RPMI7951 (cell line): ENCODE measurements around the gene TRAF3. TPM values are rescaled to one million over a fixed set of nuclear protein-coding genes. Genes with fewer than 3 reads are reported as not detected.
"Not testable (repeated sequence)": the region's sequence is repeated elsewhere in the genome, so short reads cannot be mapped to it uniquely, and the experiment has no call there.

ENCODE experiments used
- DNase-seq: peaks from one replicate; pipeline ENCODE4 v3.0.0-alpha.2; 2012; ENCODE audit warnings: low read depth
- total RNA-seq: library from RNA; depleted of rRNA; stranded (reverse); fragments of >200 nt; shearing (Covaris generic); gene quantifications from 2 replicates; pipeline ENCODE4 v1.2.3, GENCODE V29; 2014

Gene TRAF3
- total RNA-seq, 1 experiment from 2014 or later: 15.7 TPM

GRCh38 chr14:102891556-102891955, 114.3 kb downstream of the TRAF3 start:
- peak; percentile 2 for DNase-seq

- DNase-seq: no peak
Measured at GRCh38 chr14:102892651-102893050, 115.4 kb downstream of the TRAF3 start.

DNA sequence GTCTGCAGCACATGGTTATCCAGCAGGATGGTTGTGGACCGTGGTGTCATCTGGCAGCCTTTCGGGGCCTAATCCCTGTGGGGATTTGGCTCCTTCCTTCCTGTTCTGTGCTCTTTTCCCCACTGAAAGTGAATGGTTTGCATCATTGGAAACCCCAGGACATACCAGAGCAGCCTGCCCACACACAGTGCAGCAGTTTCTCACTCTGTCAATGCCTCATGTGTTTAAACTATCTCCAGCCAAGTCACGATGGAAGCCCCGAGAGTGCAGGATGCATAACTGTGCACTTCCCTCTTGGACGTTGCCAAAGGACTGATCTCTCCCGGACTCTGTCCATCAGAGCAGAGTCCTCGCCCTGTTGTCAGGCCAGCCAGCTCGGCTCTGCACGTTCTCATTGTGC, 116.2 kb downstream of the TRAF3 start:
- no peak for DNase-seq

DNA sequence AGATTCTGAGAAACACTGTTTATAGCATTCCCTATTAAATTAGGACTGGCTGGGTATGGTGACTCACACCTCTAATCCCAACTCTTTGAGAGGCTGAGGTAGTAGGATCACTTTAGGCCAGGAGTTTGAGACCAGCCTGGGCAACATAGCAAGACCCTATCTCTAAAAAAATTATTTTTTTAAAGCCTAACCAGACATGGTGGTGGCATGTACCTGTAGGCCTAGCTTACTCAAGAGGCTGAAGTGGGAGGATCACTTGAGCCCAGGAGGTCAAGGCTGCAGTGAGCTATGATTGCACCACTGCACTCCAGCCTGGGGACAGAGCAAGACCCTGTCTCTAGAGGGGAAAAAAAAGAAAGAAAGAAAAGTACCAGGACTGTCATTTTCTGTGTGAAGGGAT, 119.5 kb downstream of the TRAF3 start:
- DNase-seq: not testable (repeated sequence)

DNA sequence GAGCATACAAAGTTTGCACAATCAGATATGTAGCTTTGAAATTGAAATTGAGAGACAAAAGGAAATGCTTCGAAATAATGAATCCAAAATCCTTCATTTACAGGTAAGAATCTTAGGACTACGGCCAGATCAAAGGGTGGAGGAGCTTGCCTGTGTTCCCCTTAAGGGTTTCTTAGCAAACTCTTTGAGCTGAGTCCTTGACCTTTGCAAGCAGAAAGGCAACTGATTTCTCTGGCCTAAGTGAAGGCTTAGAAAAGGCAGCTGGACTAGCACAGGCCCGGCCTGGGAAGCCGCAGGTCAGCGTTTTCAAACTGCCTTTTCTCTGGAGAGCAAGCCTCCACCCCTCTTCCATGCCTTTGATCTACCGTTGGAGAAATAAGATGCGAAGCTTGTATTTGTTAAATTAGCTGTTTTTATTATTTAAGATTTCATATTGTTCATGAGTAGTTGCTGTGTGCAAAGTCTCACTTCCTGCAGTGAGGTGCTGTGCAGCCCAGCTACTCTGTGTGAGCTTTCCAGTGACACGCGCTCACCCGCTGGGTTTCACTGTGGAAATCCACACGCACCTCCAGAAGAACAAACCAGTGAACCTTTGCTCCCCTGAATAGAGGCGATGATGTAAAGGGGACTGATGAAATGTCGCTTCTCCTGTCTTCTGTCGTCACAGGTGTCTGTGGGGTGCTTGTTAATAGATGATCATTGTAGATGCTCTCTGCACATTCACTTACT, 120.2 kb downstream of the TRAF3 start:
- no peak for DNase-seq

GRCh38 chr14:102898298-102898697, 121.0 kb downstream of the TRAF3 start:
- no peak for DNase-seq

DNA sequence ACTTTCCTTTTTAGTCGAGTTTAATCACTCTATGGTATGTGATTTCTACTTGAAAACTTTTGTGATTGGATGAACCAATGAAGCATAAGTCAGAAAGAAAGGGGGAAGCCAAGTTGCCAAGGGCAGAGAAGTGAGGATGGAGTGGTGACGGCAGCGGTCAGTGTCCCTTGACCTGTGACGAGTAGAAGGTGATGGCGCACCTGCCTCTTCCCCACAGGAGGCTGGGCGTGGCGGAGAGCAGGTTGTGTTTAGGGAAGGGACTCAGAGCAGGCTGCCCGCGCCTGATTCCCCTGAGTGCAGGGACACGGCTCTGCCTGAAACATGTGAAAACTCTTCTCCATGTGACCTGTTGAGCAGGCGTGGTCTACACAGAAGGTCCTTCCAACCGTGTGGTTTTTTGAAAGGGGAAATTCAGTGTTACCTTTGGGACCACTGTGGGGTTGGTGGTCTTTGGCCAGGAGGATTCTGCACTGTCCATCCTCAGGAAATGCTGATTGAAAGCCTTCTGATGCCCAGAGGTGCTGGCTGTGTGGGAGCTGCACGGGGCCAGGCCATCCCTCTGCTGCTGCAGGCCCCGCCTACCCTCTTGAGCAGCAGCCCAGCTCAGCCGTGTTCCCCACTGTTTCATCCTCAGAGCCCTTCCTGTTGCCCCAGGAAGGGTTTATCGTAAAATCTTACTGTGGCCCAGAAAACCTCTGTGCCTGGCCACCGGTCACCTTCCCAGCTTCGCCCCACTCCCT, 121.7 kb downstream of the TRAF3 start:
- DNase-seq: no peak

GRCh38 chr14:102899516-102899900, 122.3 kb downstream of the TRAF3 start:
- DNase-seq: no peak

DNA sequence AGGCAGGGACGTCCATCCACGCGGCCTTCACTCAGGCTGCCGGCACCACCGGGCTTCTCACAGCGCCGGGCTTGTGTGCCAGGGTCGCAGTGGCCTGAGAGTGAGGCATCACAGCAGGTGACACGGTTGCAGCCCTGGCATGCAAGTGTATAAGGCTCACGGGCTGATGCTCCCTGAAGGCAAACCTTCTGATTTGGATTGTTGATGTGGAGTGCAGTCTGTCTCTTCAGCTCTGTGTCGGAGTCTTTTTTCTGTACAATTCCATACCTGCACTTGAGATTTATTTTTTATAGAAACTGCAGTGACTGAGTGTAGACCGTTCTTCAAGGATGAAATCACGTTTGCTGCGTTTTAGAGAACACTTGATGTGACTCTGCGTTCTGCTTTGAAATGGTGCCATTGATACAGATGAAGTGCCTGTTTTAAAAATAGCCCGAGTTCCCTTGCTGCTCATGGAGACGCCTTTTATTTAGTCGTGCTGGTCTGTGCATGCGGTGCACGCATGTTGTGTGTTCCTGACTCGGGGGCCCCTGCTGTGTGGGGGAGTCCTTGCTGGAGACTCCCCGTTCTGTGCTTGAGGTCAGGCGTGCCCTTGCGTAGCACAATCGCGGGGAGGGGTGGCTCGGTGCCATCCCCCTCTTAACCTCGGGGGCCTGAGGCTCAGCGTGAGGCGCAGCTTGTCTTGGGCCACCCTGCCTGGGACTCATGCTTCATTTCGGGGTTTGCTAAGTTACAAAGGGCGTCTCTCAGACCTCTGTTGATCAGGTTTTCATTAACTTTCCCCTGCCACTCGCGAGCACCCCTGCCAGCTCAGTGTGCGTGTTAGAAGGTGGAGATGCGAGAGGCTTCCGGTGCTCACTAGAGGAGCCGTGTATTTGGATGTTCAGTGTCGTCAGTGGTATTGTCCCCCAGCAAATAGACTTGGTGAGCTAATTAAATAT, 123.7 kb downstream of the TRAF3 start:
- no peak for DNase-seq

DNA sequence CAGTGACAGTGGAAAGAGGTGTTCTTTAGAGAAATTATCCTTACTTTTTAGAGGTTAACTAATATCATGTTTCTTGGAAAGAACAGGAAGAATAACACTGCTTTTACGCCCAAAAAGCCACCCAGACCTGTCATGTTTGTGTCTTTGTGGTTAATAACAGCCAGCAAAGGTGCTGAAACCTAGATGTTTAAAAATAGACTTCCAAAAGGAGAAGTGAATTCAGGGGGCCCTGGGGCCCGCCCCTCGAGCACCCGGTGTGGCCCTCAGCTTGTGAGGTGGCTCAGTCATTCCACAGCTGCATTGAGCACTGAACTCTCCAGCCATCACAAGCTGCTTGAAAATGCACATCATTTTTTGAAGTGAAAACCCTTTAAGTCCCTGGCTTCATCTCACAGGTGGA, 124.4 kb downstream of the TRAF3 start:
- no peak for DNase-seq

GRCh38 chr14:102902086-102902485, 124.8 kb downstream of the TRAF3 start:
- no peak for DNase-seq

- no peak for DNase-seq
Measured at GRCh38 chr14:102902523-102903247, 125.4 kb downstream of the TRAF3 start.

DNA sequence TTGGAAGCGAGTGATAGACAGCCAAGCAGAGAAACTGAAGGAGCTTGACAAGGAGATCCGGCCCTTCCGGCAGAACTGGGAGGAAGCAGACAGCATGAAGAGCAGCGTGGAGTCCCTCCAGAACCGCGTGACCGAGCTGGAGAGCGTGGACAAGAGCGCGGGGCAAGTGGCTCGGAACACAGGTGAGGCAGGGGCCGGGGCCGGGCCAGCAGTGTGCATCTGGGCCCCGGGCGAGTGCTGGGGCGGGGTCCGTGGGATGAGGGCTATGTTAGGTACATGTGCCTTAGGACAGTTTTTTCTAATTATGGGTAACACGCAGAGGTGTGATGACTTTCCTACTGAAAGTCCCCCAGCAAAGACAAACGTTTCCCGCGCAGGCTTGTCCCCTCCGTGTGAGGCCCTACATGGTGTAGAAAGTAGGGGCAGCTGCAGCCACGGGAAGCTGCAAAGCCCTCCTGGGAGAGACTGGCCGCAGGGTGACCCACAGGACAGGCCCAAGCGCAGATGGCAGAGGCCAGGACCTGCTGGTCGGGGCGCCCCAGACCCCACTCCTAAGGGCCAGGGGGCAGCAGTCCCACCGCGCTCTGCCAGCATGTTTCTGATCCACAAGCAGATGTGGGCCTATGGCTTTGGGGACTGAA, 126.1 kb downstream of the TRAF3 start:
- DNase-seq: no peak

- DNase-seq: no peak
Measured at GRCh38 chr14:102903889-102904512, 126.8 kb downstream of the TRAF3 start.

- DNase-seq: no peak
Measured at GRCh38 chr14:102905116-102906108, 128.2 kb downstream of the TRAF3 start.

DNA sequence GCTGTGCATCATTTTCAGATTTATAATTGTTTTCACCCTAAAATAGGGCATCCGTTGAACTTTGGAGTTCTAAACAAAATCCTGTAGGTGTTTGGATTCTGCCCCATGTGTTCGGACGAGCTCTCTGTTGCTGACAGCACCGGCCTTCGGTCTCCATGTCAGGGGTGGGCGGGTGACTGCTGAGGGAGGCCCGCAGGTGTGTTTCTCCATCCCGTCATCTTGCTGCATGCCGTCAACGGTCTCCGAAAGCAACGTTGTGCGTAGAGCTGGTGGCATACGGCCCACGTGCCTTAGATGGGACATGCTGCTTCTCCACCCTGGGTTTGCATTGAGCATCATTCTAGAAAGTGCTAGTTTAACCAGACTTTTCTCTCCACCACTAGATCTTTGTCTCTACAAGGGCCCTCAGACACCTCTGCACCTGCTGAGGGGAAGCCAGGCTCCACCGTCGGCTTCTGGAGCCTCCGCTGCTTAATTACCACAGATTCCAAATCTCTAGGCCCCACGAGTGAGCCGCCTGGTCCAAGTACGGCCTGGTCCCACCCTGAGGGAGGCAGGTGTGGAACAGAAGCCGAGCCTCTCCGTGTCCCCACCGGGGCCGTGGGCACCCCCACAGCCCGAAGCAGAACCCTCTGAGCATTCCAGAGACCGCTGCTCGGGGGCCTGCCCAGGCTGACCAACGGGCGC, 129.5 kb downstream of the TRAF3 start:
- no peak for DNase-seq

DNA sequence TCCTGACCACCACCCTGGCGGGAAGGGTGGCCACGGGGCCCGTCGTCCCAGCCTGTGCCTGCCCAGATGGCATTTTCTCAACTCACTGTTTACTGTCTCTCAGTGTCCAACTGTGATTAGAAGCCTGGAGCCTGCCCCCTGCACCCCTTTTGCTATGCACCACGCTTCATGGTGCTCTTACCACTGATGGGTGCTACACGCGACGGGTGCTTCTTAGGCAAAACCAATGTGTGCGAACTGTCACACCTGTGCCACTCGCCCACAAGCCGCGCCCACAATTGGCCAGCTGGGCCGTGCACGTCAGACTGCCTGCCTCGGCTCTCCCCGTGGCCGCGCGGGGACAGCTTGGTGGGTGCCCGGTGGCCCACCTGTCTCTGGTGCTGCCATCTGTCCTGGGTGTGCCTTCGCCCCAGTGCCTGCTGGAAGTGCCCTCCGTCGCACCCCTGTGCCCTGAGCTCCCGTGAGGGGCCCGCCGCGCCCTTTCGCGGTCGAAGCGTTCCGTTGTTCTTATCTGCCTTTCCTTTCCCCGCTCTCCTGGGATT, 130.1 kb downstream of the TRAF3 start:
- no peak for DNase-seq

- DNase-seq: no peak
Measured at GRCh38 chr14:102907980-102908730, 130.9 kb downstream of the TRAF3 start.
